NCI-H510A treated with DMSO at 0.1 percent for 48 hours (cell line): ENCODE data around the gene NDNF.

Source experiments
- DNase-seq: peaks from one replicate; lab custom pipeline; 2025; lab: John Stamatoyannopoulos, UW

Gene NDNF

GRCh38 chr4:121070696-121071639 is 1.4 kb downstream of the NDNF start:
- DNase-seq = no peak

- no peak for DNase-seq
Observed at GRCh38 chr4:121070274-121070673, 2.1 kb downstream of the NDNF start.

GRCh38 chr4:121069430-121069829 is 2.9 kb downstream of the NDNF start:
- DNase-seq = no peak

GRCh38 chr4:121064482-121064881 is 7.9 kb downstream of the NDNF start:
- no peak for DNase-seq

GRCh38 chr4:121062521-121062920 is 9.8 kb downstream of the NDNF start:
- no peak for DNase-seq

GRCh38 chr4:121061861-121062260 is 10.5 kb downstream of the NDNF start:
- DNase-seq = no peak

GRCh38 chr4:121061215-121061614 is 11.1 kb downstream of the NDNF start:
- no peak for DNase-seq

- DNase-seq = no peak
Observed at GRCh38 chr4:121057466-121057922, 14.8 kb downstream of the NDNF start.

GRCh38 chr4:121056066-121056465 is 16.3 kb downstream of the NDNF start:
- DNase-seq = no peak

- DNase-seq = no peak
Observed at GRCh38 chr4:121054373-121054772, 18.0 kb downstream of the NDNF start.

GRCh38 chr4:121053601-121054143 is 18.7 kb downstream of the NDNF start:
- DNase-seq = no peak

GRCh38 chr4:121050300-121050699 is 22.0 kb downstream of the NDNF start:
- peak; percentile 12 for DNase-seq

GRCh38 chr4:121049072-121049599 is 23.2 kb downstream of the NDNF start:
- peak; percentile 20 for DNase-seq

- no peak for DNase-seq
Observed at GRCh38 chr4:121048165-121048564, 24.2 kb downstream of the NDNF start.

GRCh38 chr4:121041307-121042090 is 30.8 kb downstream of the NDNF start:
- DNase-seq = no peak

GRCh38 chr4:121034017-121034416 is 38.3 kb downstream of the NDNF start:
- DNase-seq = no peak

GRCh38 chr4:121030711-121031110 is 41.6 kb downstream of the NDNF start:
- no peak for DNase-seq

GRCh38 chr4:121030131-121030530 is 42.2 kb downstream of the NDNF start:
- no peak for DNase-seq

GRCh38 chr4:121026034-121026433 is 46.3 kb downstream of the NDNF start:
- no peak for DNase-seq

GRCh38 chr4:121025540-121025939 is 46.8 kb downstream of the NDNF start:
- no peak for DNase-seq

GRCh38 chr4:121018543-121018942 is 53.8 kb downstream of the NDNF start:
- DNase-seq = no peak

GRCh38 chr4:121016611-121017010 is 55.7 kb downstream of the NDNF start:
- no peak for DNase-seq
